ENCODE measurements around the gene ERP27.

ERP27 gene

DNA sequence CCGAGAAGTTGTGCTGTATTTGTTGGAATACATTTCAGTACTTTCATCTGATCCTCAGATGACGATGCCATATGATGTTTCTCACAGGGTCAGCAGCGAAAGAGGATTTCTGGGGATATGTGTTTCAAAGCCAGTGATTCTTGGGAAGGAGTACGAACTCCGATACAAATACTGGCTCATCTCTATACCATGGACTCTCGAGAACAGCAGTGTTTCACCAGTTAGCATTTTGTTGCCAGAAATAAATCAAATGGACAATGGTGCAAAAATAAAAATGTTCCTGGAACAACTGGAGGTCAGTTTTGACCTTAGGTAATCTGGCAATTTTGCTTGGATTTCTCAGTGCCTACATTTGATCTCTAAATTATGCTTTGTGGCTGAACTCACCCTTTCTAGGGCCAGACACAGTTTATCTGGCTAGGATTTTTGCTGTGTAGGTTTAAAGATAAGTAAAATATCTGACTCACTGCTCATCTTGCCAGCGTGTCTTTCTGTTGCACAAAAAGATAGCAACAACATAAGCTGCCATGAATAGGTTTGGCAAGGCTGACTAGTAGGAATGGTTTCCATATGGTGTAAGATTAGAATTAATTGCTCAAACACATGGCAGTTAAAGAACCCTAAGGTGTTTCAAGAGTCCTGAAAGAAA, 41.7 kb downstream of the ERP27 start:
- no peak overlapping the region for H3K4me2 ChIP-seq (ENCODE audit: low read length)
- H3K36me3 ChIP-seq (ENCODE audit: control insufficient read depth, insufficient read depth, low read length) = no peaks in the 10 kb centered on the region
- TF ChIP-seq, protein P1, sequence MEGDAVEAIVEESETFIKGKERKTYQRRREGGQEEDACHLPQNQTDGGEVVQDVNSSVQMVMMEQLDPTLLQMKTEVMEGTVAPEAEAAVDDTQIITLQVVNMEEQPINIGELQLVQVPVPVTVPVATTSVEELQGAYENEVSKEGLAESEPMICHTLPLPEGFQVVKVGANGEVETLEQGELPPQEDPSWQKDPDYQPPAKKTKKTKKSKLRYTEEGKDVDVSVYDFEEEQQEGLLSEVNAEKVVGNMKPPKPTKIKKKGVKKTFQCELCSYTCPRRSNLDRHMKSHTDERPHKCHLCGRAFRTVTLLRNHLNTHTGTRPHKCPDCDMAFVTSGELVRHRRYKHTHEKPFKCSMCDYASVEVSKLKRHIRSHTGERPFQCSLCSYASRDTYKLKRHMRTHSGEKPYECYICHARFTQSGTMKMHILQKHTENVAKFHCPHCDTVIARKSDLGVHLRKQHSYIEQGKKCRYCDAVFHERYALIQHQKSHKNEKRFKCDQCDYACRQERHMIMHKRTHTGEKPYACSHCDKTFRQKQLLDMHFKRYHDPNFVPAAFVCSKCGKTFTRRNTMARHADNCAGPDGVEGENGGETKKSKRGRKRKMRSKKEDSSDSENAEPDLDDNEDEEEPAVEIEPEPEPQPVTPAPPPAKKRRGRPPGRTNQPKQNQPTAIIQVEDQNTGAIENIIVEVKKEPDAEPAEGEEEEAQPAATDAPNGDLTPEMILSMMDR (IDR thresholded peaks at IDR 0.05) = no peak
- no peak overlapping the region for H3K4me3 ChIP-seq (ENCODE audit: low read depth, low read length)
- no peak overlapping the region for H3K9ac ChIP-seq
- no peaks in the 10 kb centered on the region for H3K4me1 ChIP-seq
- no peak overlapping the region for H3K27ac ChIP-seq
- H3K9me3 ChIP-seq (ENCODE audit: control insufficient read depth, low read length) = no peaks in the 10 kb centered on the region
- H3K79me2 ChIP-seq = no peaks in the 10 kb centered on the region
- H3K27me3 ChIP-seq (ENCODE audit: control insufficient read depth, insufficient read depth, low read length) = no peaks in the 10 kb centered on the region
- no peak overlapping the region for H2AFZ ChIP-seq

DNA sequence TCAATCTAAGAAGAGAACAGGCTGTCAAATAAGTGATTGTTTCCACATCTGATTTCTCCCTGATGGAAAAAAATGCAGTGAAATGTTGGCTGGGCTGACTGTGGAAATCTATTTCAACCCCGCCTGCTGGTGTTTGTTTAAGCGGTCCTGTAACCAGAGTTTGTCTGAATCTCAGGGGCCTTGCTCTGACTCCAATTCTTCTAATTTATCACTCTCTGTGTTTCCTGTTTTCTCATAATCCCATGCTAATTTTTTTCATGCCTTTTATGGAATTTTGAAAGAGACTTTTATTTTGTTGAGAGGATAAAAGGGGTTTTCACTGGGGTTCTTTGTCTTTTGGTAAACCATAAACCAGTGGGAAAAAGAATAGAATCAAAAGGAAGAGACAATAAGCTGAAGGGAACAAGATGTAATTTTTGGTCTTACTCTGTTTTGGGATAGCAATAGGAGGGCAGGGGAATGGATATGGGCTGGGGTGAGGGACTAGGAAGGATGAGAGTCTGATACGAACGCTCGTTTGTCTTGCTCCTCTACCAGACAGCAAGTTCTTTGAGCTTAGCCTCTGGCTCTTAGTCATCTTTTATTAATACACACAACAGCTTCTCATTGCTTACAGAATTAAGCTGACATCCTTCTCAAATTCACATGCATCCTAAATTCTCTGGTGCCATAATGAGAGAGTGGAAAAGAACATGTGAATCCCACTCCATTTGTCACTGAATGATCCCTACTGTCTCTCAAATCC, 44.7 kb downstream of the ERP27 start:
- no peaks in the 10 kb centered on the region for H3K36me3 ChIP-seq (ENCODE audit: control insufficient read depth, insufficient read depth, low read length)
- H2AFZ ChIP-seq = no peak overlapping the region
- H3K79me2 ChIP-seq = no peaks in the 10 kb centered on the region
- no peaks in the 10 kb centered on the region for H3K9me3 ChIP-seq (ENCODE audit: control insufficient read depth, low read length)
- peak overlapping the region; percentile 43 for H3K27ac ChIP-seq
- TF ChIP-seq, protein P1 (IDR thresholded peaks at IDR 0.05) = no peak
- H3K27me3 ChIP-seq (ENCODE audit: control insufficient read depth, insufficient read depth, low read length) = no peaks in the 10 kb centered on the region
- no peak overlapping the region for H3K4me2 ChIP-seq (ENCODE audit: low read length)
- H3K4me3 ChIP-seq (ENCODE audit: low read depth, low read length) = no peak overlapping the region
- no peak overlapping the region for H3K9ac ChIP-seq
- no peaks in the 10 kb centered on the region for H3K4me1 ChIP-seq

DNA sequence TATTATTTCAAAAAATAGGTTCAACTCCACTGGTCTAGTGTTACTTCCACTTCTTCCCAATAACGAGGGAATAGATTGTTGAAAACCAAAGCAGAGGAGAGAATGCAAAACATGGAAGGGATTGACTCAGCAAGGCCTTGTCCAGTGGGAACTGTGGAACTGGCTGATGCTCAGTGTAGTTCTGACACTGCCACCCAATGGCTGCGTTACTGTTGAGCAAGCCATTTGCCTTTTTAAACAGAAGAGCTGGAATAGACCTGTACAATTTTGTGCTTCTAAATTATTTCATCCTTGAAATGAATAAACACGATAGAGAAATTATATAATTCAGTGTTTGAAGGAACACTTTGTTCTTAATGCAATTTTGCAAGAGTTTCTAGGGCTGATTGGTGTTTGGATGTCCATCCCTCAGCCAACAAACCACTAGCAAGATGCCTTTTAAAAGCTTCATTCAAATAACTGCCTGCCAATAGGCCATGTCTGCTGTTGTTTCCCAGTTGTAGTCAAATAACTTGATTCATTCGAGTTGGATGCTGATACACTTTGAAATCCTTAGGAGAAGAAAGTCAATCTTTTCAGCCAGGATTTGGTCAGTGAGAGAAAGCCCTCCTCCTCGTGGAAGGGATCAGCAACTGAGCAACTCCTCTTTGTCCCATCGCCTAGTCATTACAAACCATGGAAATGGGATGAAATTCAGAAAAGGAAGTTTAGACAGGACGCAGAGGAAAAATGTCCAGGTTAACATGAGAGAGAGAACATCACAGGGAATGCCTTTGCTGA, 45.4 kb downstream of the ERP27 start:
- Histone ChIP-seq H3K27ac (no peak overlapping the region), H3K4me2 (ENCODE audit: low read length) (no peak overlapping the region), H3K27me3 (ENCODE audit: control insufficient read depth, insufficient read depth, low read length) (no peaks in the 10 kb centered on the region), H3K79me2 (no peaks in the 10 kb centered on the region), H3K4me1 (no peaks in the 10 kb centered on the region), H2AFZ (no peak overlapping the region), H3K9me3 (ENCODE audit: control insufficient read depth, low read length) (no peaks in the 10 kb centered on the region), H3K9ac (no peak overlapping the region), H3K4me3 (ENCODE audit: low read depth, low read length) (no peak overlapping the region), H3K36me3 (ENCODE audit: control insufficient read depth, insufficient read depth, low read length) (no peaks in the 10 kb centered on the region)
- TF ChIP-seq, protein P1 (IDR thresholded peaks at IDR 0.05) = no peak

DNA sequence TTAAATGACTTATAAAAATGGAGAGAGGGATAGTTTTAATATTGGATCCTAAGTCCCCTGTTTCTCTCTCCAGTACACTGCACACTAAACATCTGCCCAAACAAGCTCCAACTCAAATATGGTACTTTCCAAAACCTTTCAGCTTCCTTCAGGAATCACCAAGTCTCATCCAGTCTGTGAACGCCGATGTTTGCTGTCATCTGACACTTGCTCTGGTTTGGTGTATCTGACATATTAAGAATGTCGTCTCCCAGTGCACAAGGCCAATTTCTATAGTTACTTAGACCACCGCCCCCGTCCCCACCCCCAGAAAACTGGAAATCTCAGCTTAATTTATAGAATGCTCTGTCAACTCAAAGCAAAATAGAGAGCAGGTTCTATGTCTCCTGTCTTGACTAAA, 47.6 kb downstream of the ERP27 start:
- no peaks in the 10 kb centered on the region for H3K27me3 ChIP-seq (ENCODE audit: control insufficient read depth, insufficient read depth, low read length)
- H3K4me2 ChIP-seq (ENCODE audit: low read length) = no peak overlapping the region
- H3K36me3 ChIP-seq (ENCODE audit: control insufficient read depth, insufficient read depth, low read length) = no peaks in the 10 kb centered on the region
- H2AFZ ChIP-seq = no peak overlapping the region
- no peaks in the 10 kb centered on the region for H3K9me3 ChIP-seq (ENCODE audit: control insufficient read depth, low read length)
- no peaks in the 10 kb centered on the region for H3K79me2 ChIP-seq
- H3K9ac ChIP-seq = no peak overlapping the region
- no peak overlapping the region for H3K4me3 ChIP-seq (ENCODE audit: low read depth, low read length)
- TF ChIP-seq, protein P1 (IDR thresholded peaks at IDR 0.05) = no peak
- H3K27ac ChIP-seq = no peak overlapping the region
- H3K4me1 ChIP-seq = no peaks in the 10 kb centered on the region

All from parathyroid adenoma (tissue), 2 donors.